Smooth muscle cell (in vitro differentiated cells): Measurements from ENCODE around the gene TNS1. TPM values are rescaled to one million over a fixed set of nuclear protein-coding genes. Genes with fewer than 3 reads are reported as not detected.

Experiments used
- DNase-seq: peaks from one replicate; lab custom pipeline; 2025; ENCODE audit not compliant: unreplicated experiment; lab: John Stamatoyannopoulos, UW
- H2AFZ ChIP-seq: fragments of 200-600 bp; sonication (generic); 2 replicates; pipeline ENCODE4 v1.6.0; 2016; ENCODE audit warnings: antibody characterized with exemption, low read depth, mild to moderate bottlenecking
- H3F3A ChIP-seq: fragments of 200-600 bp; sonication (generic); 2 replicates; pipeline ENCODE4 v1.6.0; 2017; ENCODE audit warnings: antibody characterized with exemption, low read depth
- H3K27ac ChIP-seq: fragments of 200-600 bp; sonication (generic); 2 replicates; pipeline ENCODE4 v1.5.1; 2016; ENCODE audit warnings: low read depth, mild to moderate bottlenecking
- H3K27me3 ChIP-seq: fragments of 200-600 bp; sonication (generic); 2 replicates; pipeline ENCODE4 v1.6.1; 2016; ENCODE audit warnings: low read depth, mild to moderate bottlenecking
- H3K36me3 ChIP-seq: fragments of 200-600 bp; sonication (generic); 2 replicates; pipeline ENCODE4 v1.5.1; 2016; ENCODE audit warnings: low read depth
- H3K4me1 ChIP-seq: fragments of 200-600 bp; sonication (generic); 2 replicates; pipeline ENCODE4 v1.5.1; 2016; ENCODE audit warnings: low read depth
- H3K4me2 ChIP-seq: fragments of 200-600 bp; sonication (generic); 2 replicates; pipeline ENCODE4 v1.6.0; 2016; ENCODE audit warnings: mild to moderate bottlenecking
- H3K4me3 ChIP-seq: fragments of 200-600 bp; sonication (generic); 2 replicates; pipeline ENCODE4 v1.5.1; 2016; ENCODE audit warnings: mild to moderate bottlenecking
- H3K79me2 ChIP-seq: fragments of 200-600 bp; sonication (generic); 2 replicates; pipeline ENCODE4 v1.6.0; 2016; ENCODE audit warnings: low read depth, mild to moderate bottlenecking
- H3K9ac ChIP-seq: fragments of 200-600 bp; sonication (generic); 2 replicates; pipeline ENCODE4 v1.6.0; 2016; ENCODE audit warnings: low read depth
- H3K9me3 ChIP-seq: fragments of 200-600 bp; sonication (generic); replicated peaks from 2 replicates; pipeline ENCODE4 v1.5.1; 2016; ENCODE audit warnings: low read depth
- H4K20me1 ChIP-seq: fragments of 200-600 bp; sonication (generic); 2 replicates; pipeline ENCODE4 v1.6.0; 2016; ENCODE audit warnings: low read depth
- WGBS: methylation state at CpG from one replicate; pipeline ENCODE4 v1.1.7; 2016; ENCODE audit warnings: low lambda C conversion rate; 5-methylcytosine and 5-hydroxymethylcytosine counted together
- polyA plus RNA-seq: library from polyadenylated mRNA; unstranded; fragments of >200 nt; fragmentation: Nextera tagmentation; extraction: Ambion mirVana; gene quantifications from 2 replicates; pipeline ENCODE4 v1.2.1, GENCODE V29; 2016
- total RNA-seq: library from RNA; depleted of rRNA; stranded (reverse); fragments of >200 nt; gene quantifications from 2 replicates; pipeline ENCODE4 v1.2.3, GENCODE V29; 2014
- TF ChIP-seq, protein P1 (sequence below): fragments of 200-600 bp; sonication (generic); IDR thresholded peaks from 2 replicates; pipeline ENCODE4 v1.5.1; 2017; ENCODE audit warnings: borderline replicate concordance, mild to moderate bottlenecking, antibody characterized with exemption; ENCODE audit not compliant: insufficient read depth, poor library complexity, severe bottlenecking

TNS1 gene
- total and polyA plus RNA-seq, 2 experiments from 2014 or later: 52.3 to 61.5 TPM

DNA sequence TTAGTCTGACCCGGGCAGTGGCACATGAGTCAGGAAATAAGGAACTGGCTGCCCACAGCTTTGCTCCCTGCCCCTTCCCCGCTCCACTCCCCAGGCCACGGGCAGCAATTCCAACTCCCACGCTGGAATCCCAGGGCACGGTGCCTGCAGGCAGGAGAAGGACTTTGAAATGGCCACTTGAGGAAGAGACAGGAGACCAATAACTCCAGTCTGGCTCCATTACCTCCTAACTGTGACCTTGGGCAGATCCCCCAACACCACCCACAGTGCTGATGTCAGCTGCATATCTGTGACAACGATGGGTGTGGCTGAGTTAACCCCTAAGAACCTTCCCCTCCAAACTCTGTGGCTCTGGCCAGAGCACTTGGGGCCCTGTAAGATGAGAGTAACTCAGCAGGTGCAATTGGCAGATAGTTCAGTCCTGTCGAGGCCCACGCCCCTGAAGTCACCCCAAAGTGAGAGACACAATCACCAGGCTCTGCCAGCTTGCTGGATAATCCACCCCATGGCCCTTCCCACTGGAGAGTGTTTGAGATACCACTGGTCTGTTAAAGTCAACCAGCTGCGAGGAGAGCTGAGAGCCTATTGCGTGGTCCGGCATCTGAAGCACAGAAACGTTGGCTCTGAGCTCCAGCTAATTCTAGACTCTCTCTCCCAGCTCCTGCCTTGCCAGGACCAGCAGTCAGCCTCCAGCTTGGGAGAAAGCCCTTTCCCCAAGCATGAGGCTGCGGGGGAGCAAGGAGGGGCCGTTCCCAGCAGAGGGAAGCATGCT is 175.2 kb downstream of the TNS1 start:
- Histone ChIP-seq H3K27ac (no peak overlapping the region), H3K4me2 (no peak overlapping the region), H3K4me3 (no peak overlapping the region), H2AFZ (no peak overlapping the region), H3K27me3 (no peaks in the 10 kb centered on the region), H3K36me3 (no peaks in the 10 kb centered on the region), H3K4me1 (no peaks in the 10 kb centered on the region), H3K79me2 (peaks cover 3% of the 10 kb centered on the region), H3F3A (no peaks in the 10 kb centered on the region), H4K20me1 (peaks cover 95% of the 10 kb centered on the region), H3K9ac (no peak overlapping the region), H3K9me3 (no peaks in the 10 kb centered on the region)
- TF ChIP-seq, protein P1, sequence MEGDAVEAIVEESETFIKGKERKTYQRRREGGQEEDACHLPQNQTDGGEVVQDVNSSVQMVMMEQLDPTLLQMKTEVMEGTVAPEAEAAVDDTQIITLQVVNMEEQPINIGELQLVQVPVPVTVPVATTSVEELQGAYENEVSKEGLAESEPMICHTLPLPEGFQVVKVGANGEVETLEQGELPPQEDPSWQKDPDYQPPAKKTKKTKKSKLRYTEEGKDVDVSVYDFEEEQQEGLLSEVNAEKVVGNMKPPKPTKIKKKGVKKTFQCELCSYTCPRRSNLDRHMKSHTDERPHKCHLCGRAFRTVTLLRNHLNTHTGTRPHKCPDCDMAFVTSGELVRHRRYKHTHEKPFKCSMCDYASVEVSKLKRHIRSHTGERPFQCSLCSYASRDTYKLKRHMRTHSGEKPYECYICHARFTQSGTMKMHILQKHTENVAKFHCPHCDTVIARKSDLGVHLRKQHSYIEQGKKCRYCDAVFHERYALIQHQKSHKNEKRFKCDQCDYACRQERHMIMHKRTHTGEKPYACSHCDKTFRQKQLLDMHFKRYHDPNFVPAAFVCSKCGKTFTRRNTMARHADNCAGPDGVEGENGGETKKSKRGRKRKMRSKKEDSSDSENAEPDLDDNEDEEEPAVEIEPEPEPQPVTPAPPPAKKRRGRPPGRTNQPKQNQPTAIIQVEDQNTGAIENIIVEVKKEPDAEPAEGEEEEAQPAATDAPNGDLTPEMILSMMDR: no peak
- WGBS: 68% methylated on average over 14 of the region's 14 CpGs
- DNase-seq: no peak

DNA sequence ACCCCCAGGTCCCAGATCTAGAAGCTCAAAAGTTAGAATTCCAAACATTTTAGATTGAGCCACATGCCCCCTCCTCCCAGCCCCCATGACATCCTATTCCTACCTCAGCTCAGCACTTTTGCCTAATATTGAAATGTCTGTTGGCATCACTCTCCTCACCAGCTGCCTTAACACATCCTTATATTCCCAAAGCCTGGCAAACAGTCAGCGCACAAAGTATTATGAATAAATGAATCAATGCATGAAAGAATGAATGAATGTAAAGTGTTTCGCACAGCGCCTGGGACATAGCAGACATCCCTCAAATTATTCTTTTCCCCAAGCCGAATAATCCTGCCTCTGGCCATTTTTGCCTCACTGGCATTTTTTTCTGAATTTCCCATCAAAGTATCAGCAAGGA is 175.8 kb downstream of the TNS1 start:
- no peaks in the 10 kb centered on the region for H3K9me3 ChIP-seq
- no peak overlapping the region for H2AFZ ChIP-seq
- no peaks in the 10 kb centered on the region for H3K36me3 ChIP-seq
- H4K20me1 ChIP-seq: peaks cover 95% of the 10 kb centered on the region
- 95% methylated on average over 4 of the region's 4 CpGs for WGBS
- H3F3A ChIP-seq: no peaks in the 10 kb centered on the region
- no peak overlapping the region for H3K4me3 ChIP-seq
- no peak for DNase-seq
- H3K9ac ChIP-seq: no peak overlapping the region
- no peak overlapping the region for H3K4me2 ChIP-seq
- H3K4me1 ChIP-seq: no peaks in the 10 kb centered on the region
- no peaks in the 10 kb centered on the region for H3K27me3 ChIP-seq
- no peaks in the 10 kb centered on the region for H3K79me2 ChIP-seq
- TF ChIP-seq, protein P1: no peak
- H3K27ac ChIP-seq: no peak overlapping the region

DNA sequence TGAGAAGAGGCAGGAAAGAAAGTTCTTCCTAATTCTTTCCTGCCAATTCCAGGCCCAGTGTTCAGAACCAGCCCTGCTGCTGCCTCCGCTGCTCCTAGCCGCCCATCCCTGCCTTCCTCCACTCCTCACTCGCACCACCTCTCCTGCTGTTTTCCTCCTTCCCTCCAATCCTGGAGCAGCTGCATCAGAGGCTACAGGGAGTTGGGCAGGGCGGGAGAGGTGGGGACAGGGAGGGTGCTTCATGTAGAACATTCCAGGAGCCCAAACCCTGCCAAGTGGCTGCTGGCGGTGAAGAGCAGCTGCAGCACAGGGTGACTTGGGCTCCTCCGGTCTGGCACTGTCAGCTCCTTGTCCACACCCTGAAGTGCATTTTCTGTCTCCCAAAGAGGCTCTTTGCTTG is 176.3 kb downstream of the TNS1 start:
- Histone ChIP-seq H3K4me3 (no peak overlapping the region), H3K27me3 (no peaks in the 10 kb centered on the region), H3K9ac (no peak overlapping the region), H3F3A (no peaks in the 10 kb centered on the region), H3K4me2 (no peak overlapping the region), H3K27ac (no peak overlapping the region), H3K9me3 (no peaks in the 10 kb centered on the region), H2AFZ (no peak overlapping the region), H3K36me3 (no peaks in the 10 kb centered on the region), H4K20me1 (peaks cover 95% of the 10 kb centered on the region), H3K4me1 (no peaks in the 10 kb centered on the region), H3K79me2 (no peaks in the 10 kb centered on the region)
- no peak for DNase-seq
- 90% methylated on average over 6 of the region's 6 CpGs for WGBS
- TF ChIP-seq, protein P1: no peak
